Activated CD4-positive, alpha-beta T cell treated with anti-CD3 and anti-CD28 coated beads, Interleukin-2, amount 10 ng/mL, durations not matched to agents 7 days and 5 days (primary cell): Measurements from ENCODE around the gene LANCL3. TPM values are rescaled to one million over a fixed set of nuclear protein-coding genes. Genes with fewer than 3 reads are reported as not detected.
"Not testable (repeated sequence)": the region's sequence is repeated elsewhere in the genome, so short reads cannot be mapped to it uniquely, and the experiment has no call there.

Experiments used
- CTCF ChIA-PET: fragments of 350-600 bp; sonication (Branson Sonifier 250); formaldehyde crosslinking; loops from one replicate; lab custom pipeline; 2021; ENCODE audit warnings: antibody characterized with exemption; lab: Charles Lee
- POLR2A ChIA-PET: fragments of 350-600 bp; sonication (Branson Sonifier 250); formaldehyde crosslinking; loops from one replicate; lab custom pipeline; 2021; ENCODE audit warnings: antibody characterized with exemption; lab: Charles Lee
- DNase-seq: peaks from one replicate; pipeline ENCODE4 v3.0.0-alpha.2; 2020
- H3K27ac Mint-ChIP-seq: one replicate; pipeline ENCODE4 v1.8.0; 2021; ENCODE audit warnings: mild to moderate bottlenecking, moderate library complexity, mixed read lengths
- H3K27me3 Mint-ChIP-seq: one replicate; pipeline ENCODE4 v1.8.0; 2021; ENCODE audit warnings: mixed read lengths
- H3K36me3 Mint-ChIP-seq: one replicate; pipeline ENCODE4 v1.8.0; 2021; ENCODE audit warnings: low read depth, mixed read lengths
- H3K4me1 Mint-ChIP-seq: one replicate; pipeline ENCODE4 v1.8.0; 2021; ENCODE audit warnings: mixed read lengths
- H3K4me3 Mint-ChIP-seq: one replicate; pipeline ENCODE4 v1.8.0; 2021; ENCODE audit warnings: mild to moderate bottlenecking, moderate library complexity, mixed read lengths
- H3K9me3 Mint-ChIP-seq: one replicate; pipeline ENCODE4 v1.8.0; 2021; ENCODE audit warnings: mixed read lengths
- total RNA-seq, 2 experiments: library from RNA; stranded (reverse); gene quantifications; one replicate each; pipeline ENCODE4 v1.2.3, GENCODE V29; 2021

LANCL3 gene
- total RNA-seq, 2 experiments from 2014 or later = 0.30 to 0.46 TPM

DNA sequence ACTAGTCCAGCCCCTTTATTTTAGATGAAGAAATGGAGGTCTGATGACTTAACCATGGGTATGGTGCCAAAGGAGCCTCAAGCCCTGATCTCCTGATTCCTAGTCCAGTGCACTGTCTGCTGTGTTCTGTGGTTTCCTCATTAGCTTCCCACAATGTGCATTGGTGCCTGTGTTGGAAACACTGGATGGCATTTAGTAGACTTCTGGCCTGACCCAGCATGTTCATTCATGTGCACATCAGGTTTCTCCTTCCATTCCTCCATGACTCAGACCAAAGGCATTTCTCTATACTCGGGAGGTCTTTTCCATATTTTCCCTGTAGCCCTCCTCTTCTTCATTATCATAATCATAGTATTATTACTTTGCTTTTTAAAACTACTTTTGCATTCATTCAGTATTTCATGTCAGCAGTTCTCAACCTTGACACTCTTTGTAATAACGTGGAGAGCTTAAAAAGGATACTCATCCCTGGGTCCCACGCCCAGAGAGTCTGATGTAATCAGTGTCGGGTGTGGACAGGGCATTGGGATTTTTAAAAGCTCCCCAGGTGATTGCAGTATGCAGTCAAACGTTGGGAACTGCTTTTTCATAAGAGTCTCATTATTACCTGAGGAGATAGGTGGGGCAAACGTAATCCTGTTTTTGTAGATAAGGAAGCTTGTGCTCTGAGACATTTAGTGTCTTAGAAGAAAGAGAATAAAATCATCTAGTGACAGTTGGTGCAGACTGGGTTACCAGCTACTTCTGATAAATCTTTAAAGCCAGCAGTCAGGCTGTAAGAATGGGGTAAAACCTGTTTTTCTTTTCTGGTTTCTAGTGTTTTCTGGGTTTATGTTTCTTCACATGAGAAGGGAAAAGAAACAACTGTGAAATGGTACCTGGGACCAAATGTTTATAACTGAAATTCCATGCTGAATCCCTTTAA, 73.2 kb downstream of the LANCL3 start:
- Mint-ChIP-seq H3K27me3 (no peaks in the 10 kb centered on the region), H3K4me3 (no peak overlapping the region), H3K27ac (no peak overlapping the region), H3K9me3 (no peaks in the 10 kb centered on the region), H3K36me3 (no peaks in the 10 kb centered on the region), H3K4me1 (no peaks in the 10 kb centered on the region)
- DNase-seq = no peak
- ChIA-PET POLR2A (no interaction called here), CTCF (interaction anchor here (0.5 kb wide), 1 partner anchor 643 kb away, joined by 3 read pairs; no protein-coding TSS in a partner anchor)

DNA sequence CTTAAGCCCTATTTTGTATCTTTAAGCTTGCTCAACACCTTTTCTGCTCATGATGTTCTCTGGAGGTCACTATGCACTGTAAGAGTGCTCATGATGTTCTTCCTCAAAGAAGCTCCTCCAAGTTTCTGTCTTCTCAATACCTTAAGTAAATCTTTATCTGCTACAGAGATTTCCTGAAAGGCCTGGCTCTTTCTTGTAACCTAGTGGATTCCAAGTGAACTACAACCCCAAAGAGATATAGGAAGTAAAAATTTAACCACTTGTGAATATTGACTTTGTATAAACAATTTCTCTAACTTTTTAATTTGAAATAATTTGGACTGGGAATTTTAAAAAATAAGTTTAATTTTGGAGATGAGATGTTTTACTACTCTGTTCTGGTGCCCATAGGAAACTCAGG, 74.8 kb downstream of the LANCL3 start:
- ChIA-PET CTCF (no interaction called here), POLR2A (no interaction called here)
- Mint-ChIP-seq H3K9me3 (no peaks in the 10 kb centered on the region), H3K27ac (no peak overlapping the region), H3K36me3 (no peaks in the 10 kb centered on the region), H3K4me1 (no peaks in the 10 kb centered on the region), H3K27me3 (no peaks in the 10 kb centered on the region), H3K4me3 (no peak overlapping the region)
- DNase-seq = no peak

DNA sequence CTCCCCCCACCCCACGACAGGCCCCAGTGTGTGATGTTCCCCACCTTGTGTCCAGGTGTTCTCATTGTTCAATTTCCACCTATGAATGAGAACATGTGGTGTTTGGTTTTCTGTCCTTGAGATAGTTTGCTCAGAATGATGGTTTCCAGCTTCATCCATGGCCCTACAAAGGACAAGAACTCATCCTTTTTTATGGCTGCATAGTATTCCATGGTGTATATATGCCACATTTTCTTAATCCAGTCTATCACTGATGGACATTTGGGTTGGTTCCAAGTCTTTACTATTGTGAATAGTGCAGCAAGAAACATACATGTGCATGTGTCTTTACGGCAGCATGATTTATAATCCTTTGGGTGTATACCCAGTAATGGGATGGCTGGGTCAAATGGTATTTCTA, 79.4 kb downstream of the LANCL3 start:
- CTCF ChIA-PET = not testable (repeated sequence)

DNA sequence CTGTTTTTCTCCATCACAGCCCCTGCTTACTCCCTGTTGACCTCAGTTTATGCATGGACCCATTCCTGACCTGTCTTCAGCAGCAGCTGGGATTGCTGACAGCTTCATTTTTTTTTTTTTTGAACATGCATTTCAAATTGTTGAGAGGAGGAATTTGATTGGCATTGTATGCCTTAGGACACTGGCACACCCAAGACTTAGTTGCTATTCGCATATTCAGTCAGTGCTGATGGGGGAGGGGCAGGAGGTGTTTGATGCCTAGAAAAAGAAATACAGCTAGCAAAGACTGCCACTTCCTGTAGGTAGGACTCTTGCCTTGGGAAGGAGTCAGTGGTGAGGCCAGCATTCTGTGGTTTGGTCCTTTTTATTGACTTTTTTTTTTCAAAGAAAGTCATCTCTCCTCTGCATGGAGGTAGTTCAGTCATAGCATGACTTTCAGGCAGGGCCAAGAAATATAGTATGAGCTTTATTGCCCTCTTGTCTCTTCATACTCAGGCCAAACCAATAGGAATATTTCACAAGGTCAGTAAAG, 80.5 kb downstream of the LANCL3 start:
- Mint-ChIP-seq H3K4me3 (no peak overlapping the region), H3K9me3 (no peaks in the 10 kb centered on the region), H3K27me3 (no peaks in the 10 kb centered on the region), H3K27ac (no peak overlapping the region), H3K36me3 (no peaks in the 10 kb centered on the region), H3K4me1 (peaks cover 3% of the 10 kb centered on the region)
- CTCF ChIA-PET = no interaction called here
- POLR2A ChIA-PET = no interaction called here
- DNase-seq = no peak

More for the DNA sequence above, 79.4 kb downstream of the LANCL3 start:
- H3K36me3 Mint-ChIP-seq, H3K4me1 Mint-ChIP-seq, POLR2A ChIA-PET, H3K9me3 Mint-ChIP-seq, H3K27me3 Mint-ChIP-seq, H3K27ac Mint-ChIP-seq, DNase-seq, H3K4me3 Mint-ChIP-seq: not testable (repeated sequence)

DNA sequence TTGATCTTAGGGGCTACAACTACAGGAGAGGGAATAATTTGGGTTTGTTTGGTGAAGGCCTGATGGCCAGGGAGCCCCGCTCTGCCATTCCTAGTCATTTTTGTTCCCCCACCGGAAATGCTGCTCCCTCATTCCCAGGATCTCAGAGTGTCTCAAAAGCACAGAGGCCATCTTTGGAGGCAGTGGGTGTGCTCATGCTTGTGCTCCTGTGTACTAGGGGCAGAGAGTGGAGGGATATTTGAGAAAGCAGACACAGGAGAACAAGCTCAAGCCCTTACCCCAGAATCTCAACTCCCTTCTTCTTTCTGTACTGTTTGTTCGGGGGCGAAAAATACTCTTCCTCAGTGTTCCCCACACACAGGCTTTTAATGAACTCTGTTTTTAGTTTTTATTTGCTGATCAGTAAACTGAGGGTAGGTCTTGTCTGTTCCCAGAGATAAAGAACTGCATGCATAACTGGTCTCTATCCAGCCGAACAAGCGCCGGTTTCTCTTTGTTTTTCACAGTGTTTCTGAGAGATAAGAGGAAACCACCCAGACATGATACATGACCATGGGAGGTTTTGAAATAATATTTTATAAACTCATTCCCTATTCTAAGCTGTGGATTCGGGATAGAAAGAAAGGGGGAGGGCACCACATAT, 81.2 kb downstream of the LANCL3 start:
- no peak overlapping the region for H3K4me3 Mint-ChIP-seq
- POLR2A ChIA-PET = no interaction called here
- CTCF ChIA-PET = no interaction called here
- H3K9me3 Mint-ChIP-seq = no peaks in the 10 kb centered on the region
- H3K36me3 Mint-ChIP-seq = no peaks in the 10 kb centered on the region
- no peak overlapping the region for H3K27ac Mint-ChIP-seq
- DNase-seq = no peak
- no peaks in the 10 kb centered on the region for H3K27me3 Mint-ChIP-seq
- H3K4me1 Mint-ChIP-seq = peaks cover 3% of the 10 kb centered on the region

DNA sequence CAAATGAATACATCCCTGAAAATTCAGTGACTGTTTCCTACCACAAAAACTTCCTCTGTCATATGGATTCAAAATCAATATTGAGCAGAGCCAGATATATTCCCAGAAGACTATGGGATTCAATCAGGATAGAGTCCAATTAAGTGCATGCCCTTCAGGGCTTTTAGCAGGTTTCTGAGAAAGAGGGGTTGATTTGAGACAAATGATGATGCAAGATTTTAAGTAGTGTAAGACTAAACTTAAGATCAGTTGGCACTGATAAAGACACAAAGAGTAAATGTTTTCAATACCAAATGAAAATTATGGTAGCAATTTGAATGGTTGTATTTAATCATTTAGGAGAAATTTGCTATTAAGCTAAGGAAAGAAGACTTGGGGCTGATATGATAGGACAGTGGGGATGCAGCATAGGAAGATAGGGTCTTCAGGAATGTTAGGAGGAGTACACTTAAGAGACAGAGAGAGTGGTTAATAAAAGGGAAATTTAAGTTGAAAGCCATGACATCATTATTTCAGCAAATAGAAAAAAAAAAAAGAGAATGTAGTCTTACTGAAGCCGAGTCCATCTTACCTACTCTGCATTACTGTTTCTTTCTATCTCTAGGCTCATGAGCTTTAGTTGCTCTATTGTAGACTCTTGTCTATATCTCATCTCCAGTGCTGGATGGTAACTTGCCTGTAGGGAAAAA, 82.1 kb downstream of the LANCL3 start:
- no peaks in the 10 kb centered on the region for H3K9me3 Mint-ChIP-seq
- DNase-seq = no peak
- H3K27me3 Mint-ChIP-seq = no peaks in the 10 kb centered on the region
- ChIA-PET POLR2A (no interaction called here), CTCF (no interaction called here)
- peaks cover 3% of the 10 kb centered on the region for H3K4me1 Mint-ChIP-seq
- no peaks in the 10 kb centered on the region for H3K36me3 Mint-ChIP-seq
- H3K4me3 Mint-ChIP-seq = no peak overlapping the region
- H3K27ac Mint-ChIP-seq = peak overlapping the region; percentile 34

DNA sequence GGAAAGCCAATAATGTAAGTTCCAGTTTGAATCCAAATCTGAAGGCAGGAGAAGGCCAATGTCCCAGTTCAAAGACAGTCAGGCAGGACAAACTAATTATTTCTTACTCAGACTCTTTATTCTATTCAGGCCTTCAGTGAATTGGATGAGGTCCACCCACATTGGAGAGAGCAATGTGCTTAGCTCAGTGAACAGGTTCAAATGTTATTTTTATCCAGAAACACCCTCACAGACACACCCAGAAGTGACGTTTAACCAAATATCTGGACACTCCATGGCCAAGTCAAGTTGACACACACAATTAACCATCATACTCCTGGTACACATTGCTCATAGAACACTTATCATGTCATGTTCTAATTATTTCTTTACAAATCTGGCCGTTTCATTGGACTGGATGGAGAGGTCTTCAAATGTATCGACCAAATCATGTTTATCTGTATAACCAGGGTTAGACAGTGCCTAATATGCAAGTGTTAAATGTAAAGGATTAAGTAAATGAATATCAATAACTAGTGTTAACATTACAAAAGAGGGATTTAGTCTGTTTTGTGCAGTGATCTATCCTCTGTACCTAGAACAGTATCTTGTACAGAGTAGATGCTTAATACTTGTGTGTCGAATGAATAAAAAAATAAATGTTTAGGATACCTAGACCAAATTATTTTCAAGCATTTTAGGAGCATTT, 87.0 kb downstream of the LANCL3 start:
- Mint-ChIP-seq H3K36me3 (no peaks in the 10 kb centered on the region), H3K4me1 (no peaks in the 10 kb centered on the region), H3K27ac (no peak overlapping the region), H3K9me3 (no peaks in the 10 kb centered on the region), H3K4me3 (no peak overlapping the region), H3K27me3 (no peaks in the 10 kb centered on the region)
- CTCF ChIA-PET = no interaction called here
- no peak for DNase-seq
- POLR2A ChIA-PET = no interaction called here

DNA sequence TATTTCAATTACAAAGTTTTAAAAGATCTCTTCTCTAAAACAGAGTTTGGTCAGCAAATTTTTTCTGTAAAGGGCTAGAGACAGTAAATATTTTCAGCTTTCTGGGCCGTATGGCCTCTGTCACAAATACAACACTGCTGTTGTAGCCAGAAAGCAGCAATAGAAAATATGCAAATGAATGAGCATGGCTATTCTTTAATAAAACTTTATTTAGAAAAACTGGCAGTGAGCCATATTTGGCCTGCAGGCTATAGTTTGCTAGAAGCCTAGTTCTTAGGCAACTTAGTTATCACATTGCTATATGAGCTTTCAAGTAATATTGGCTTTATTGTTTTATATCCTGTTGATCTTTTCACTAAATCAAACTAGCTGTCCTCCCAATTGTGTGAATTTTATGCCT, 87.6 kb downstream of the LANCL3 start:
- H3K9me3 Mint-ChIP-seq = no peaks in the 10 kb centered on the region
- H3K4me3 Mint-ChIP-seq = no peak overlapping the region
- ChIA-PET POLR2A (no interaction called here), CTCF (no interaction called here)
- no peaks in the 10 kb centered on the region for H3K27me3 Mint-ChIP-seq
- no peak overlapping the region for H3K27ac Mint-ChIP-seq
- H3K36me3 Mint-ChIP-seq = no peaks in the 10 kb centered on the region
- DNase-seq = no peak
- H3K4me1 Mint-ChIP-seq = no peaks in the 10 kb centered on the region

DNA sequence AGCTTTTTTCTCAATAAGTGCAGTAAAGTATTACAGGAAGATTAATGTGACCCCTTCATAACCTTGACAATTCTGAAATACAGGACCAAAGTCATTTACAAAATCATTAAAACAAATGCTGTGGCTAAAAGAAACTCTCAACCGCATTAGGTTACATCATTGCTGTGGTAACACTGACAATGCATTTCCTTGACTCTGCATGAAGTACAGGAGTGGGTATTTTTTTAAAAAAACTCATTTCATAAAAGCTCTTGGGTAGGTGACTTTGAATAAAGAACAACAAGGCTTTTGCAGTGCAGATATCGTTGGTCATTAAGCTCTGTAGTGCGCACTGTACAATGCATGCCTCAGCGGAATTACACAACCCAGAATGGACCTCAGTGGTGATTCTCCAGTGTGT, 90.7 kb downstream of the LANCL3 start:
- Mint-ChIP-seq H3K9me3 (no peaks in the 10 kb centered on the region), H3K27me3 (no peaks in the 10 kb centered on the region), H3K4me1 (no peaks in the 10 kb centered on the region), H3K4me3 (no peak overlapping the region), H3K36me3 (no peaks in the 10 kb centered on the region), H3K27ac (no peak overlapping the region)
- ChIA-PET CTCF (interaction anchor here (0.6 kb wide), 1 partner anchor 86 kb away, joined by 3 read pairs; no protein-coding TSS in a partner anchor), POLR2A (no interaction called here)
- DNase-seq = no peak

DNA sequence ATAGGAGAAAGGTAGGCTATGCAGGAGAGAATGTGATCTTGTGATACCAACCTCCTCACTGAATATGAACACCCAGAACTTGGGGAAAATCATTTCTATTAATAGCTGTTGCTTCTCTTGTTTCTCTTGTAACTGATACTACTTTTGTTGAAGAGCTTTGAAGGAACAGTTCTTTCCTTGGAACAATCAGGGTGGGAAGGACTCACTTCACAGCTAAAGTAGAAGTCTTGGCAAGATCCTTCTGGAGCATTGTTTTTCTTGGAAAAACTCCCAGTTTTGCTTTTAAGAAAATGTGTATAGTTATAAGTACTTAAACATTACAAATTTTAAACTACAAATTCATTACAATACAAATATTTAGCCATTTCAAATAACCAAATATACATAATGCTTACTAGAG, 95.1 kb downstream of the LANCL3 start:
- no peaks in the 10 kb centered on the region for H3K9me3 Mint-ChIP-seq
- H3K27ac Mint-ChIP-seq = no peak overlapping the region
- ChIA-PET CTCF (no interaction called here), POLR2A (no interaction called here)
- no peaks in the 10 kb centered on the region for H3K27me3 Mint-ChIP-seq
- H3K36me3 Mint-ChIP-seq = no peaks in the 10 kb centered on the region
- no peak overlapping the region for H3K4me3 Mint-ChIP-seq
- DNase-seq = no peak
- no peaks in the 10 kb centered on the region for H3K4me1 Mint-ChIP-seq

DNA sequence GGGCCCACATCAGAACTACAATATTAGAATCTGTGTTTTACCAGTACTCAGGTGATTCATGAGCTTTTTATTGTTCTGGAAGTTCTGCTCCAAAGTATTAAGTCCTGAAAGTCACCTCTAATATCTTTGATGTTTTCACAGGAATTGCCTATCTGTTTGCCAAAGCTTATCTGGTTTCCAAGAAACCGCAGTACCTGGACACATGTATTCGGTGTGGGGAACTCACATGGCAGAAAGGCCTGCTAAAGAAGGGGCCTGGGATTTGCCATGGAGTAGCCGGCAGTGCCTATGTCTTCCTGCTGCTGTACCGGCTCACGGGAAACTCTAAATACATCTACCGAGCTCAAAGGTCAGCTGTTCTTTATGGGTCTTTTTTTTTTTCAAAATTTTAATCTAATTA, 95.7 kb downstream of the LANCL3 start:
- Mint-ChIP-seq H3K4me3 (no peak overlapping the region), H3K27ac (no peak overlapping the region), H3K9me3 (no peaks in the 10 kb centered on the region), H3K4me1 (no peaks in the 10 kb centered on the region), H3K36me3 (no peaks in the 10 kb centered on the region), H3K27me3 (no peaks in the 10 kb centered on the region)
- ChIA-PET POLR2A (no interaction called here), CTCF (no interaction called here)
- DNase-seq = no peak

DNA sequence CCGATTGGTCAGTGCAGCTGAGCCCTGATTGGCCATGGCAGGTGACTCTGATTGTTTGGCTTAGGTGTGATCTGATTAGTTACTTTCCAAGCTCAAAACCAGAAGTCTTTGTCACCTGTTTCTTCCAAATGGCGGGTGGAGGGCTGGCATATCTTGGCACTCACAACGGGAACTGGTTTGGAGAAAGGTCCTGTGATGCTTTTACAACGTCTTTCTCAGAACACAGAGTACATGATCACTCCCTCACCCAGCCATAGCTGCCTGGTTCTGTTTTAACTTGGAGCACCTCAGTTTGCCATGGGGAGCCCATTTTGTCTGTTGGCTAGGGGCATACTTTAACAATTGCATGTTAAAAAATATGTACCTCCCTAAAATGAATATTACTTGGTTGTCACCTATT, 101.1 kb downstream of the LANCL3 start:
- Mint-ChIP-seq H3K4me1 (no peaks in the 10 kb centered on the region), H3K4me3 (no peak overlapping the region), H3K27me3 (no peaks in the 10 kb centered on the region), H3K27ac (no peak overlapping the region), H3K9me3 (no peaks in the 10 kb centered on the region), H3K36me3 (no peaks in the 10 kb centered on the region)
- POLR2A ChIA-PET = no interaction called here
- no peak for DNase-seq
- CTCF ChIA-PET = no interaction called here
